GM21390 (cell line): ENCODE data around the gene CCSER2.
"Not testable (repeated sequence)": the region's sequence is repeated elsewhere in the genome, so short reads cannot be mapped to it uniquely, and the experiment has no call there.

ENCODE experiments used
- ATAC-seq: cut with Tn5 transposase; IDR thresholded peaks from one replicate; pipeline ENCODE4 v1.9.1; 2021; ENCODE audit not compliant: unreplicated experiment

Gene CCSER2

GRCh38 chr10:84344526-84344925, 16.1 kb downstream of the CCSER2 start:
- no peak for ATAC-seq

- not testable (repeated sequence) for ATAC-seq
Measured at GRCh38 chr10:84347575-84348002, 19.2 kb downstream of the CCSER2 start.

- ATAC-seq: no peak
Measured at GRCh38 chr10:84348447-84348846, 20.1 kb downstream of the CCSER2 start.

- no peak for ATAC-seq
Measured at GRCh38 chr10:84348860-84349259, 20.5 kb downstream of the CCSER2 start.

GRCh38 chr10:84352251-84352842, 24.0 kb downstream of the CCSER2 start:
- peak; percentile 96 for ATAC-seq

- ATAC-seq: no peak
Measured at GRCh38 chr10:84353052-84353803, 24.8 kb downstream of the CCSER2 start.

GRCh38 chr10:84354623-84355022, 26.2 kb downstream of the CCSER2 start:
- ATAC-seq: no peak

- ATAC-seq: no peak
Measured at GRCh38 chr10:84355106-84355505, 26.7 kb downstream of the CCSER2 start.

- ATAC-seq: no peak
Measured at GRCh38 chr10:84356928-84357327, 28.5 kb downstream of the CCSER2 start.

GRCh38 chr10:84358743-84359142, 30.4 kb downstream of the CCSER2 start:
- no peak for ATAC-seq

GRCh38 chr10:84360637-84361365, 32.4 kb downstream of the CCSER2 start:
- ATAC-seq: no peak

GRCh38 chr10:84365335-84365881, 37.0 kb downstream of the CCSER2 start:
- ATAC-seq: no peak

GRCh38 chr10:84366041-84366440, 37.7 kb downstream of the CCSER2 start:
- ATAC-seq: no peak

- ATAC-seq: no peak
Measured at GRCh38 chr10:84367256-84367655, 38.9 kb downstream of the CCSER2 start.

GRCh38 chr10:84368828-84369227, 40.4 kb downstream of the CCSER2 start:
- no peak for ATAC-seq

- ATAC-seq: no peak
Measured at GRCh38 chr10:84370283-84370682, 41.9 kb downstream of the CCSER2 start.

- no peak for ATAC-seq
Measured at GRCh38 chr10:84371944-84372343, 43.6 kb downstream of the CCSER2 start.

- no peak for ATAC-seq
Measured at GRCh38 chr10:84373000-84373399, 44.6 kb downstream of the CCSER2 start.

- ATAC-seq: no peak
Measured at GRCh38 chr10:84374455-84374854, 46.1 kb downstream of the CCSER2 start.

- ATAC-seq: peak; percentile 78
Measured at GRCh38 chr10:84375011-84375410, 46.6 kb downstream of the CCSER2 start.

- ATAC-seq: no peak
Measured at GRCh38 chr10:84375881-84376280, 47.5 kb downstream of the CCSER2 start.

- ATAC-seq: no peak
Measured at GRCh38 chr10:84388148-84388547, 59.8 kb downstream of the CCSER2 start.
